ENCODE data around the gene ALK. TPM values are rescaled to one million over a fixed set of nuclear protein-coding genes. Genes with fewer than 3 reads are reported as not detected.

Gene ALK
- total RNA-seq, 1 experiment from 2014 or later: 14.7 TPM

GRCh38 chr2:29236074-29236473 lies 685.3 kb downstream of the ALK start:
- intact Hi-C loops (cut with micrococcal nuclease; ENCODE audit: unreplicated experiment): no loop called here
- ChIA-PET CTCF (interaction anchor here (0.7 kb wide), 1 partner anchor 368 kb away, joined by 6 read pairs; no protein-coding TSS in a partner anchor), POLR2A (ENCODE audit: low non-redundant PET) (no interaction called here)
- Histone ChIP-seq H3K9me3 (ENCODE audit: low read depth, low read length, poor library complexity, severe bottlenecking) (no peaks in the 10 kb centered on the region), H3K4me1 (ENCODE audit: insufficient read depth, low read length, poor library complexity, severe bottlenecking) (no peaks in the 10 kb centered on the region), H3K4me3 (ENCODE audit: low read depth, low read length, poor library complexity, severe bottlenecking) (no peak overlapping the region), H3K36me3 (ENCODE audit: insufficient read depth, low read length, poor library complexity, severe bottlenecking) (no peaks in the 10 kb centered on the region), H3K27me3 (replicated peaks; ENCODE audit: insufficient read depth, low read depth, low read length, poor library complexity) (no peaks in the 10 kb centered on the region), H3K27ac (ENCODE audit: low read depth, low read length, poor library complexity, severe bottlenecking) (no peak overlapping the region)
- no peak for DNase-seq (ENCODE audit: low spot score)
- no TSS peak for BruUV-seq (replicated peaks)
- TF ChIP-seq CTCF (conservative IDR thresholded peaks at IDR 0.05; ENCODE audit: low read depth, low read length) (no peak), EZH2 (IDR thresholded peaks at IDR 0.05; ENCODE audit: borderline replicate concordance, low read depth, low read length, poor library complexity, severe bottlenecking) (no peak)

- H3K9me3 ChIP-seq (ENCODE audit: low read depth, low read length, poor library complexity, severe bottlenecking): no peaks in the 10 kb centered on the region
- no peaks in the 10 kb centered on the region for H3K27me3 ChIP-seq (replicated peaks; ENCODE audit: insufficient read depth, low read depth, low read length, poor library complexity)
- no peak for TF ChIP-seq CTCF (conservative IDR thresholded peaks at IDR 0.05; ENCODE audit: low read depth, low read length)
- intact Hi-C loops (cut with micrococcal nuclease; ENCODE audit: unreplicated experiment): no loop called here
- no peak overlapping the region for H3K4me3 ChIP-seq (ENCODE audit: low read depth, low read length, poor library complexity, severe bottlenecking)
- no peaks in the 10 kb centered on the region for H3K36me3 ChIP-seq (ENCODE audit: insufficient read depth, low read length, poor library complexity, severe bottlenecking)
- H3K27ac ChIP-seq (ENCODE audit: low read depth, low read length, poor library complexity, severe bottlenecking): no peak overlapping the region
- BruUV-seq (replicated peaks): no TSS peak
- DNase-seq (ENCODE audit: low spot score): no peak
- ChIA-PET POLR2A (ENCODE audit: low non-redundant PET) (no interaction called here), CTCF (interaction anchor here (0.7 kb wide), 1 partner anchor 368 kb away, joined by 6 read pairs; no protein-coding TSS in a partner anchor)
- no peaks in the 10 kb centered on the region for H3K4me1 ChIP-seq (ENCODE audit: insufficient read depth, low read length, poor library complexity, severe bottlenecking)
Observed at GRCh38 chr2:29235411-29235810, 686.0 kb downstream of the ALK start.

- Histone ChIP-seq H3K27me3 (replicated peaks; ENCODE audit: insufficient read depth, low read depth, low read length, poor library complexity) (no peaks in the 10 kb centered on the region), H3K36me3 (ENCODE audit: insufficient read depth, low read length, poor library complexity, severe bottlenecking) (no peaks in the 10 kb centered on the region), H3K9me3 (ENCODE audit: low read depth, low read length, poor library complexity, severe bottlenecking) (no peaks in the 10 kb centered on the region), H3K4me3 (ENCODE audit: low read depth, low read length, poor library complexity, severe bottlenecking) (no peak overlapping the region), H3K27ac (ENCODE audit: low read depth, low read length, poor library complexity, severe bottlenecking) (no peak overlapping the region), H3K4me1 (ENCODE audit: insufficient read depth, low read length, poor library complexity, severe bottlenecking) (no peaks in the 10 kb centered on the region)
- no peak for DNase-seq (ENCODE audit: low spot score)
- CTCF ChIA-PET: no interaction called here
- no TSS peak for BruUV-seq (replicated peaks)
- POLR2A ChIA-PET (ENCODE audit: low non-redundant PET): no interaction called here
- no peak for TF ChIP-seq EZH2 (IDR thresholded peaks at IDR 0.05; ENCODE audit: borderline replicate concordance, low read depth, low read length, poor library complexity, severe bottlenecking)
- TF ChIP-seq CTCF (conservative IDR thresholded peaks at IDR 0.05; ENCODE audit: low read depth, low read length): no peak
- intact Hi-C loops (cut with micrococcal nuclease; ENCODE audit: unreplicated experiment): no loop called here
Observed at GRCh38 chr2:29233428-29233827, 688.0 kb downstream of the ALK start.

All from A673 (cell line).